CD4-positive, alpha-beta T cell (primary cell): Measurements from ENCODE around the gene ANKZF1. TPM values are rescaled to one million over a fixed set of nuclear protein-coding genes. Genes with fewer than 3 reads are reported as not detected.

Experiments
- ATAC-seq: fragments of 200-7000 bp; cut with Tn5 transposase; one replicate; pipeline ENCODE4 v1.10.0; 2022; ENCODE audit warnings: mild to moderate bottlenecking; ENCODE audit not compliant: poor library complexity
- CTCF ChIA-PET: fragments of 350-600 bp; sonication (Branson Sonifier 250); formaldehyde crosslinking; loops from one replicate; lab custom pipeline; 2021; ENCODE audit warnings: antibody characterized with exemption, inconsistent platforms; lab: Charles Lee
- POLR2A ChIA-PET: fragments of 350-600 bp; sonication (Branson Sonifier 250); formaldehyde crosslinking; loops from one replicate; lab custom pipeline; 2021; ENCODE audit warnings: antibody characterized with exemption, inconsistent platforms; lab: Charles Lee
- DNase-seq, 14 experiments: peaks; one replicate each; pipeline ENCODE4 v3.0.0-alpha.2; 2013 to 2020; ENCODE audit warnings: mixed read lengths in 2 of 14
- H3K27ac ChIP-seq, 2 donors: one replicate each; pipeline versions ENCODE4 v1.5.1 to v1.7.0; 2013; ENCODE audit warnings: low read length in 2 of 2, low read depth in 1 of 2, mild to moderate bottlenecking in 1 of 2
- H3K27me3 ChIP-seq, 2 experiments: 1 replicate in 1 of 2; 2 replicates in 1 of 2; pipeline versions ENCODE4 v1.6.1 to v1.7.0; 2013; ENCODE audit warnings: low read length in 2 of 2, control low read depth in 1 of 2, mild to moderate bottlenecking in 1 of 2, moderate library complexity in 1 of 2; ENCODE audit not compliant: insufficient read depth in 2 of 2, control insufficient read depth in 1 of 2
- H3K36me3 ChIP-seq: one replicate; pipeline ENCODE4 v1.6.1; 2013; ENCODE audit warnings: low read length, control low read depth; ENCODE audit not compliant: insufficient read depth
- H3K4me1 ChIP-seq: one replicate; pipeline ENCODE4 v1.6.1; 2013; ENCODE audit warnings: low read length, control low read depth; ENCODE audit not compliant: insufficient read depth
- H3K4me3 ChIP-seq: one replicate; pipeline ENCODE4 v1.5.1; 2013; ENCODE audit warnings: mild to moderate bottlenecking, low read length, moderate library complexity
- H3K9me3 ChIP-seq, 2 experiments: 1 replicate in 1 of 2; 2 replicates in 1 of 2; pipeline versions ENCODE4 v1.6.1 to v1.7.0; 2013; ENCODE audit warnings: low read length in 2 of 2, mild to moderate bottlenecking in 2 of 2, control low read depth in 1 of 2, moderate library complexity in 1 of 2; ENCODE audit not compliant: control insufficient read depth in 1 of 2, insufficient read depth in 1 of 2
- H3K27ac Mint-ChIP-seq: one replicate; pipeline ENCODE4 v1.8.0; 2020; ENCODE audit warnings: mixed read lengths
- H3K27me3 Mint-ChIP-seq: one replicate; pipeline ENCODE4 v1.8.0; 2021; ENCODE audit warnings: mixed read lengths
- H3K36me3 Mint-ChIP-seq: one replicate; pipeline ENCODE4 v1.8.0; 2021; ENCODE audit warnings: low read depth, mixed read lengths
- H3K4me1 Mint-ChIP-seq: one replicate; pipeline ENCODE4 v1.8.0; 2021; ENCODE audit warnings: low read depth, mixed read lengths
- H3K4me3 Mint-ChIP-seq: one replicate; pipeline ENCODE4 v1.8.0; 2020; ENCODE audit warnings: mild to moderate bottlenecking, mixed read lengths
- H3K9me3 Mint-ChIP-seq: one replicate; pipeline ENCODE4 v1.8.0; 2020; ENCODE audit warnings: mixed read lengths
- CTCF ChIP-seq: fragments of 200-600 bp; IDR thresholded peaks from one replicate; pipeline ENCODE4 v1.8.0; 2022; ENCODE audit warnings: antibody characterized with exemption, mild to moderate bottlenecking
- intact Hi-C, 2 experiments: fragments of 100-400 bp; cut with DNase I in 1 of 2; cut with micrococcal nuclease in 1 of 2; formaldehyde crosslinking; loops; one replicate each; pipeline versions ENCODE4 v1.15.1 to v1.9.0; 2023 to 2025; cut with DNase I, micrococcal nuclease
- total RNA-seq, 174 experiments: library from RNA in 2 of 174; stranded (reverse) in 2 of 174; gene quantifications; one replicate each; pipeline ENCODE4 v1.2.3 and lab custom pipeline; 2021 to 2026

ANKZF1 gene
- total RNA-seq, 2 experiments from 2014 or later, result 128 to 135 TPM

GRCh38 chr2:219251656-219252055 lies 22.1 kb downstream of the ANKZF1 start:
- H3K36me3 Mint-ChIP-seq, result peaks cover 68% of the 10 kb centered on the region
- Histone ChIP-seq H3K27me3 (no peaks in the 10 kb centered on the region), H3K4me3 (peak overlapping the region; percentile 88), H3K9me3 (no peaks in the 10 kb centered on the region), H3K36me3 (peaks cover 44% of the 10 kb centered on the region), H3K27ac (peak overlapping the region; percentile 71 to 87), H3K4me1 (peaks cover 72% of the 10 kb centered on the region)
- no peaks in the 10 kb centered on the region for H3K27me3 Mint-ChIP-seq
- peak overlapping the region; percentile 96 for H3K27ac Mint-ChIP-seq
- no peak for ATAC-seq
- TF ChIP-seq CTCF, result no peak
- H3K4me1 Mint-ChIP-seq, result peaks cover 72% of the 10 kb centered on the region
- intact Hi-C loops, result loop anchor here (2.0 to 10.0 kb wide), 3 partner anchors 34 to 687 kb away; partner anchors contain the start of genes ABCB6 (in 2 of the 2), CNOT9 (in 1 of the 2) and USP37 (in 1 of the 2)
- DNase-seq, result no peak
- POLR2A ChIA-PET, result interaction anchor here (1.5 to 10.1 kb wide), 7 partner anchors 23 to 136 kb away, joined by 7 to 202 read pairs (median 48); partner anchors contain the start of genes ABCB6, ANKZF1, ATG9A and CNPPD1
- H3K9me3 Mint-ChIP-seq, result no peaks in the 10 kb centered on the region
- H3K4me3 Mint-ChIP-seq, result peak overlapping the region; percentile 88
- CTCF ChIA-PET, result interaction anchor here (0.6 to 8.4 kb wide), 8 partner anchors 21 to 92 kb away, joined by 3 to 97 read pairs (median 6); partner anchors contain the start of genes ANKZF1, ATG9A, DNAJB2 and NHEJ1

GRCh38 chr2:219252084-219252483 lies 22.5 kb downstream of the ANKZF1 start:
- Mint-ChIP-seq H3K4me3 (peak overlapping the region; percentile 88), H3K36me3 (peaks cover 68% of the 10 kb centered on the region), H3K27ac (peak overlapping the region; percentile 96), H3K9me3 (no peaks in the 10 kb centered on the region), H3K4me1 (peaks cover 68% of the 10 kb centered on the region), H3K27me3 (no peaks in the 10 kb centered on the region)
- POLR2A ChIA-PET, result interaction anchor here (1.3 to 10.1 kb wide), 10 partner anchors 9 to 136 kb away, joined by 5 to 202 read pairs (median 43); partner anchors contain the start of genes ABCB6, ANKZF1, ATG9A and CNPPD1
- CTCF ChIA-PET, result interaction anchor here (0.6 to 8.4 kb wide), 9 partner anchors 22 to 247 kb away, joined by 3 to 97 read pairs (median 4); partner anchors contain the start of genes ANKZF1, ATG9A, DNAJB2 and NHEJ1
- Histone ChIP-seq H3K36me3 (peaks cover 44% of the 10 kb centered on the region), H3K27me3 (no peaks in the 10 kb centered on the region), H3K9me3 (no peaks in the 10 kb centered on the region), H3K4me3 (peak overlapping the region; percentile 88), H3K27ac (peak overlapping the region; percentile 71 to 87), H3K4me1 (peaks cover 68% of the 10 kb centered on the region)
- no peak for TF ChIP-seq CTCF
- intact Hi-C loops, result loop anchor here (2.0 to 10.0 kb wide), 3 partner anchors 35 to 687 kb away; partner anchors contain the start of genes ABCB6 (in 2 of the 2), CNOT9 (in 1 of the 2) and USP37 (in 1 of the 2)
- ATAC-seq, result no peak
- peak in 6 of 14 experiments; percentile 24 to 65 (median 30) for DNase-seq

GRCh38 chr2:219252570-219252899 lies 22.9 kb downstream of the ANKZF1 start:
- peaks cover 63% of the 10 kb centered on the region for H3K4me1 ChIP-seq
- Mint-ChIP-seq H3K4me1 (peaks cover 63% of the 10 kb centered on the region), H3K27me3 (no peaks in the 10 kb centered on the region), H3K27ac (peak overlapping the region; percentile 96), H3K9me3 (no peaks in the 10 kb centered on the region), H3K4me3 (peak overlapping the region; percentile 88), H3K36me3 (peaks cover 66% of the 10 kb centered on the region)
- no peaks in the 10 kb centered on the region for H3K9me3 ChIP-seq
- H3K4me3 ChIP-seq, result peak overlapping the region; percentile 88
- DNase-seq (peak in 6 of 14 experiments; percentile 14 to 57 (median 24)), ATAC-seq (no peak)
- POLR2A ChIA-PET, result interaction anchor here (1.3 to 10.1 kb wide), 11 partner anchors 7 to 136 kb away, joined by 5 to 202 read pairs (median 47); partner anchors contain the start of genes ABCB6, ANKZF1, ATG9A and CNPPD1
- CTCF ChIA-PET, result interaction anchor here (0.6 to 8.4 kb wide), 8 partner anchors 22 to 247 kb away, joined by 3 to 97 read pairs (median 6); partner anchors contain the start of genes ANKZF1, ATG9A, DNAJB2 and NHEJ1
- intact Hi-C loops, result loop anchor here (2.0 to 10.0 kb wide), 3 partner anchors 35 to 688 kb away; partner anchors contain the start of genes ABCB6 (in 2 of the 2), CNOT9 (in 1 of the 2) and USP37 (in 1 of the 2)
- H3K27me3 ChIP-seq, result no peaks in the 10 kb centered on the region
- no peak for TF ChIP-seq CTCF
- H3K36me3 ChIP-seq, result peaks cover 44% of the 10 kb centered on the region
- peak overlapping the region; percentile 71 to 87 for H3K27ac ChIP-seq
